HepG2 (cell line): ENCODE results near the gene COASY. TPM values are rescaled to one million over a fixed set of nuclear protein-coding genes. Genes with fewer than 3 reads are reported as not detected.

ENCODE experiments used
- ELF3 ChIP-seq: IDR thresholded peaks from 2 replicates; pipeline ENCODE4 v1.6.1; 2016; ENCODE audit warnings: missing genetic modification reagents, missing compliant biosample characterization
- ERF ChIP-seq: IDR thresholded peaks from 2 replicates; pipeline ENCODE4 v1.6.1; 2018; ENCODE audit warnings: missing biosample characterization, missing genetic modification reagents
- FOXK2 ChIP-seq: fragments of 450-650 bp; IDR thresholded peaks from 2 replicates; pipeline ENCODE4 v1.6.1; 2016
- GLMP ChIP-seq: sonication (generic); formaldehyde crosslinking; IDR thresholded peaks from 2 replicates; pipeline ENCODE4 v1.9.0; 2021; ENCODE audit warnings: missing genetic modification reagents, mild to moderate bottlenecking, borderline replicate concordance
- HMG20B ChIP-seq: conservative IDR thresholded peaks from 2 replicates; pipeline ENCODE4 v1.6.1; 2016; ENCODE audit warnings: missing genetic modification reagents, missing compliant biosample characterization
- HNRNPL ChIP-seq: fragments of 200-400 bp; formaldehyde crosslinking; IDR thresholded peaks from 2 replicates; pipeline ENCODE4 v1.6.1; 2017; ENCODE audit warnings: mild to moderate bottlenecking, low read depth, low read length
- IRF2 ChIP-seq: IDR thresholded peaks from 2 replicates; pipeline ENCODE4 v1.6.1; 2018; ENCODE audit warnings: missing genetic modification reagents, missing compliant biosample characterization
- KDM4B ChIP-seq: sonication (generic); formaldehyde crosslinking; IDR thresholded peaks from 2 replicates; pipeline ENCODE4 v1.4.0; 2020; ENCODE audit warnings: missing genetic modification reagents
- KLF13 ChIP-seq: sonication (generic); formaldehyde crosslinking; IDR thresholded peaks from 2 replicates; pipeline ENCODE4 v1.4.0; 2020; ENCODE audit warnings: mild to moderate bottlenecking, missing genetic modification reagents
- LBX2 ChIP-seq: sonication (generic); formaldehyde crosslinking; IDR thresholded peaks from 2 replicates; pipeline ENCODE4 v1.5.0; 2020; ENCODE audit warnings: missing genetic modification reagents, mild to moderate bottlenecking, borderline replicate concordance
- NFKBIZ ChIP-seq: IDR thresholded peaks from 2 replicates; pipeline ENCODE4 v1.6.1; 2018; ENCODE audit warnings: missing genetic modification reagents, missing compliant biosample characterization
- SP5 ChIP-seq: IDR thresholded peaks from 2 replicates; pipeline ENCODE4 v1.6.1; 2016; ENCODE audit warnings: low read depth, borderline replicate concordance
- ZNF253 ChIP-seq: sonication (generic); formaldehyde crosslinking; IDR thresholded peaks from 2 replicates; pipeline ENCODE4 v1.8.0; 2022; ENCODE audit warnings: mild to moderate bottlenecking, missing genetic modification reagents, borderline replicate concordance
- ZNF468 ChIP-seq: sonication (generic); formaldehyde crosslinking; IDR thresholded peaks from 2 replicates; pipeline ENCODE4 v1.8.0; 2022; ENCODE audit warnings: mild to moderate bottlenecking, moderate library complexity, missing genetic modification reagents
- ZNF546 ChIP-seq: sonication (generic); formaldehyde crosslinking; conservative IDR thresholded peaks from 2 replicates; pipeline ENCODE4 v1.8.1; 2023; ENCODE audit warnings: mild to moderate bottlenecking, missing genetic modification reagents
- ZNF839 ChIP-seq: sonication (generic); formaldehyde crosslinking; IDR thresholded peaks from 2 replicates; pipeline ENCODE4 v1.4.0; 2020; ENCODE audit warnings: missing genetic modification reagents, mild to moderate bottlenecking, borderline replicate concordance
- polyA plus RNA-seq, 8 experiments: library from polyadenylated mRNA; depleted of rRNA in 3 of 8; stranded (reverse) in 7 of 8; unstranded in 1 of 8; fragments of >200 nt; fragmentation: Illumina TruSeq in 4 of 8; extraction: Trizol in 4 of 8; gene quantifications; 2 replicates each; pipeline versions ENCODE4 v1.2.1 to v1.2.3, GENCODE V29; 2011 to 2016; ENCODE audit warnings: low read depth in 4 of 8, missing spikeins in 1 of 8, mixed read lengths in 1 of 8; ENCODE audit not compliant: insufficient read depth in 1 of 8
- total RNA-seq, 5 experiments: library from RNA; depleted of rRNA; stranded (reverse); fragments of >200 nt; fragmentation: Illumina TruSeq; extraction: Trizol; gene quantifications; 2 replicates each; pipeline ENCODE4 v1.2.3, GENCODE V29; 2016; ENCODE audit warnings: low read depth in 1 of 5
- TF ChIP-seq, protein P1 (sequence below): sonication (generic); formaldehyde crosslinking; IDR thresholded peaks from 2 replicates; pipeline ENCODE4 v1.8.0; 2022; ENCODE audit warnings: missing genetic modification reagents, mild to moderate bottlenecking, inconsistent platforms, borderline replicate concordance
- TF ChIP-seq, protein P2 (sequence below): sonication (generic); formaldehyde crosslinking; IDR thresholded peaks from 2 replicates; pipeline ENCODE4 v1.4.0; 2020; ENCODE audit warnings: mild to moderate bottlenecking, missing genetic modification reagents, borderline replicate concordance
- TF ChIP-seq, protein P3 (sequence below): sonication (generic); formaldehyde crosslinking; conservative IDR thresholded peaks from 2 replicates; pipeline ENCODE4 v1.8.0; 2022; ENCODE audit warnings: missing genetic modification reagents
- TF ChIP-seq, protein P4 (sequence below): sonication (generic); formaldehyde crosslinking; IDR thresholded peaks from 2 replicates; pipeline ENCODE4 v1.4.0; 2020; ENCODE audit warnings: mild to moderate bottlenecking, missing genetic modification reagents

Gene COASY
- total and polyA plus RNA-seq, 2 of the 13 experiments (the other 11 are each of a cell fraction or from before 2014, with no cell fraction given): 90.7 to 125 TPM

GRCh38 chr17:42561897-42562387 lies at the start of gene COASY (continued):
- TF ChIP-seq GLMP (no peak), HNRNPL (no peak), KDM4B (CRISPR knock-in tag) (peak; percentile 73; the same call in 1 of the 2 replicates), ZNF546 (CRISPR knock-in tag) (0 out of 2 replicates have a peak, but pooled peaks have one; percentile 24), ZNF839 (CRISPR knock-in tag) (no peak), IRF2 (peak; percentile 96), LBX2 (CRISPR knock-in tag) (no peak), ERF (CRISPR knock-in tag) (0 out of 2 replicates have a peak, but pooled peaks have one; percentile 53), SP5 (0 out of 2 replicates have a peak, but pooled peaks have one; percentile 35), ZNF253 (no peak), NFKBIZ (peak; percentile 73; the same call in 1 of the 2 replicates), HMG20B (CRISPR knock-in tag) (peak; percentile 59; the same call in 1 of the 2 replicates), ELF3 (peak; percentile 98), KLF13 (CRISPR knock-in tag) (no peak), ZNF468 (no peak), FOXK2 (peak; percentile 63; the same call in 1 of the 2 replicates)
- TF ChIP-seq, protein P1, sequence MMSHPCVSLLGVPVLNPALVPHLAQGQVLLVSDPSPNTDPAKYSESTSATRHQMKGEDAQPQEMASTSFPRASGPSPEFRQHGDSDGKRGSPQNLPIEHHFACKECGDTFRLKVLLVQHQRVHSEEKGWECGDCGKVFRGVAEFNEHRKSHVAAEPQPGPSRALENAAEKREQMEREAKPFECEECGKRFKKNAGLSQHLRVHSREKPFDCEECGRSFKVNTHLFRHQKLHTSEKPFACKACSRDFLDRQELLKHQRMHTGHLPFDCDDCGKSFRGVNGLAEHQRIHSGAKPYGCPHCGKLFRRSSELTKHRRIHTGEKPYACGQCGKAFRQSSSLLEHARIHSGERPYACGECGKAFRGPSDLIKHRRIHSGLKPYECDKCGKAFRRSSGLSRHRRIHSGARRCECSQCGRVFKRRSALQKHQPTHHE: peak; percentile 44
- TF ChIP-seq, protein P2, sequence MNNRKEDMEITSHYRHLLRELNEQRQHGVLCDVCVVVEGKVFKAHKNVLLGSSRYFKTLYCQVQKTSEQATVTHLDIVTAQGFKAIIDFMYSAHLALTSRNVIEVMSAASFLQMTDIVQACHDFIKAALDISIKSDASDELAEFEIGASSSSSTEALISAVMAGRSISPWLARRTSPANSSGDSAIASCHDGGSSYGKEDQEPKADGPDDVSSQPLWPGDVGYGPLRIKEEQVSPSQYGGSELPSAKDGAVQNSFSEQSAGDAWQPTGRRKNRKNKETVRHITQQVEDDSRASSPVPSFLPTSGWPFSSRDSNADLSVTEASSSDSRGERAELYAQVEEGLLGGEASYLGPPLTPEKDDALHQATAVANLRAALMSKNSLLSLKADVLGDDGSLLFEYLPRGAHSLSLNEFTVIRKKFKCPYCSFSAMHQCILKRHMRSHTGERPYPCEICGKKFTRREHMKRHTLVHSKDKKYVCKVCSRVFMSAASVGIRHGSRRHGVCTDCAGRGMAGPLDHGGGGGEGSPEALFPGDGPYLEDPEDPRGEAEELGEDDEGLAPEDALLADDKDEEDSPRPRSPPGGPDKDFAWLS (CRISPR knock-in tag): no peak
- TF ChIP-seq, protein P3, sequence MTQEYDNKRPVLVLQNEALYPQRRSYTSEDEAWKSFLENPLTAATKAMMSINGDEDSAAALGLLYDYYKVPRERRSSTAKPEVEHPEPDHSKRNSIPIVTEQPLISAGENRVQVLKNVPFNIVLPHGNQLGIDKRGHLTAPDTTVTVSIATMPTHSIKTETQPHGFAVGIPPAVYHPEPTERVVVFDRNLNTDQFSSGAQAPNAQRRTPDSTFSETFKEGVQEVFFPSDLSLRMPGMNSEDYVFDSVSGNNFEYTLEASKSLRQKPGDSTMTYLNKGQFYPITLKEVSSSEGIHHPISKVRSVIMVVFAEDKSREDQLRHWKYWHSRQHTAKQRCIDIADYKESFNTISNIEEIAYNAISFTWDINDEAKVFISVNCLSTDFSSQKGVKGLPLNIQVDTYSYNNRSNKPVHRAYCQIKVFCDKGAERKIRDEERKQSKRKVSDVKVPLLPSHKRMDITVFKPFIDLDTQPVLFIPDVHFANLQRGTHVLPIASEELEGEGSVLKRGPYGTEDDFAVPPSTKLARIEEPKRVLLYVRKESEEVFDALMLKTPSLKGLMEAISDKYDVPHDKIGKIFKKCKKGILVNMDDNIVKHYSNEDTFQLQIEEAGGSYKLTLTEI (CRISPR knock-in tag): no peak
- TF ChIP-seq, protein P4, sequence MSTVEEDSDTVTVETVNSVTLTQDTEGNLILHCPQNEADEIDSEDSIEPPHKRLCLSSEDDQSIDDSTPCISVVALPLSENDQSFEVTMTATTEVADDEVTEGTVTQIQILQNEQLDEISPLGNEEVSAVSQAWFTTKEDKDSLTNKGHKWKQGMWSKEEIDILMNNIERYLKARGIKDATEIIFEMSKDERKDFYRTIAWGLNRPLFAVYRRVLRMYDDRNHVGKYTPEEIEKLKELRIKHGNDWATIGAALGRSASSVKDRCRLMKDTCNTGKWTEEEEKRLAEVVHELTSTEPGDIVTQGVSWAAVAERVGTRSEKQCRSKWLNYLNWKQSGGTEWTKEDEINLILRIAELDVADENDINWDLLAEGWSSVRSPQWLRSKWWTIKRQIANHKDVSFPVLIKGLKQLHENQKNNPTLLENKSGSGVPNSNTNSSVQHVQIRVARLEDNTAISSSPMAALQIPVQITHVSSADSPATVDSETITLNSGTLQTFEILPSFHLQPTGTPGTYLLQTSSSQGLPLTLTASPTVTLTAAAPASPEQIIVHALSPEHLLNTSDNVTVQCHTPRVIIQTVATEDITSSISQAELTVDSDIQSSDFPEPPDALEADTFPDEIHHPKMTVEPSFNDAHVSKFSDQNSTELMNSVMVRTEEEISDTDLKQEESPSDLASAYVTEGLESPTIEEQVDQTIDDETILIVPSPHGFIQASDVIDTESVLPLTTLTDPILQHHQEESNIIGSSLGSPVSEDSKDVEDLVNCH (CRISPR knock-in tag): no peak
